Endodermal cell (in vitro differentiated cells): Measurements from ENCODE around the gene IGSF21. TPM values are rescaled to one million over a fixed set of nuclear protein-coding genes. Genes with fewer than 3 reads are reported as not detected.
A peak's percentile ranks its signal among the peaks of the same experiment; 100 is the strongest.
"Not testable (repeated sequence)": the region's sequence is repeated elsewhere in the genome, so short reads cannot be mapped to it uniquely, and the experiment has no call there.

Source experiments
- DNase-seq: peaks from one replicate; pipeline ENCODE4 v3.0.0-alpha.2; 2017
- H3K27ac ChIP-seq: 2 replicates; pipeline ENCODE4 v1.5.1; 2013; ENCODE audit warnings: mild to moderate bottlenecking, low read depth, low read length, moderate library complexity
- H3K27me3 ChIP-seq: 2 replicates; pipeline ENCODE4 v1.6.1; 2013; ENCODE audit warnings: mild to moderate bottlenecking, low read length, moderate library complexity; ENCODE audit not compliant: insufficient read depth, control insufficient read depth, poor library complexity, severe bottlenecking
- H3K36me3 ChIP-seq: 2 replicates; pipeline ENCODE4 v1.7.0; 2013; ENCODE audit warnings: mild to moderate bottlenecking, low read length, moderate library complexity; ENCODE audit not compliant: control insufficient read depth, insufficient read depth
- H3K4me1 ChIP-seq: one replicate; pipeline ENCODE4 v1.7.0; 2013; ENCODE audit warnings: low read length; ENCODE audit not compliant: control insufficient read depth, insufficient read depth
- H3K4me3 ChIP-seq: 2 replicates; pipeline ENCODE4 v1.5.1; 2013; ENCODE audit warnings: mild to moderate bottlenecking, low read length, moderate library complexity
- H3K9ac ChIP-seq: 2 replicates; pipeline ENCODE4 v1.6.1; 2013; ENCODE audit warnings: mild to moderate bottlenecking, low read length, moderate library complexity; ENCODE audit not compliant: poor library complexity, severe bottlenecking; ENCODE audit errors: extremely low read depth
- H3K9me3 ChIP-seq: 2 replicates; pipeline ENCODE4 v1.6.1; 2013; ENCODE audit warnings: mild to moderate bottlenecking, low read length, moderate library complexity; ENCODE audit not compliant: control insufficient read depth
- H3K27ac Mint-ChIP-seq: 2 replicates; pipeline ENCODE4 v1.8.0; 2020; ENCODE audit warnings: mixed read lengths
- H3K27me3 Mint-ChIP-seq: 2 replicates; pipeline ENCODE4 v1.8.0; 2021; ENCODE audit warnings: mild to moderate bottlenecking, mixed read lengths; ENCODE audit not compliant: insufficient read depth
- H3K36me3 Mint-ChIP-seq: 2 replicates; pipeline ENCODE4 v1.8.0; 2020; ENCODE audit warnings: low read depth, mixed read lengths
- H3K4me1 Mint-ChIP-seq: 2 replicates; pipeline ENCODE4 v1.8.0; 2020; ENCODE audit warnings: mixed read lengths
- H3K4me3 Mint-ChIP-seq: 2 replicates; pipeline ENCODE4 v1.8.0; 2020; ENCODE audit warnings: mild to moderate bottlenecking, moderate library complexity, mixed read lengths
- H3K9me3 Mint-ChIP-seq: 2 replicates; pipeline ENCODE4 v1.8.0; 2020; ENCODE audit warnings: mild to moderate bottlenecking, mixed read lengths
- WGBS, 2 experiments: methylation state at CpG; one replicate each; pipeline versions ENCODE4 v1.1.5 to v1.1.7; 2013; ENCODE audit warnings: missing lambda C conversion rate in 2 of 2, mixed read lengths in 1 of 2; ENCODE audit not compliant: insufficient coverage in 1 of 2, insufficient read length in 1 of 2; 5-methylcytosine and 5-hydroxymethylcytosine counted together
- total RNA-seq, 2 donors: library from RNA; stranded (reverse); fragmentation: NEBNext Ultra II Directional in 1 of 2; extraction: Animal tissue kit (Norgen Biotek cat#: 25700) in 1 of 2; gene quantifications; 2 replicates in 1 of 2; 3 replicates in 1 of 2; pipeline ENCODE4 v1.2.1, GENCODE V29; 2021
- TF ChIP-seq, protein P1 (sequence below): fragments of 200-600 bp; sonication (generic); conservative IDR thresholded peaks from 2 replicates; pipeline ENCODE4 v1.5.0; 2021; ENCODE audit warnings: antibody characterized with exemption, mild to moderate bottlenecking

The IGSF21 gene
- total RNA-seq, 2 donors from 2014 or later = 1.3 to 1.7 TPM

DNA sequence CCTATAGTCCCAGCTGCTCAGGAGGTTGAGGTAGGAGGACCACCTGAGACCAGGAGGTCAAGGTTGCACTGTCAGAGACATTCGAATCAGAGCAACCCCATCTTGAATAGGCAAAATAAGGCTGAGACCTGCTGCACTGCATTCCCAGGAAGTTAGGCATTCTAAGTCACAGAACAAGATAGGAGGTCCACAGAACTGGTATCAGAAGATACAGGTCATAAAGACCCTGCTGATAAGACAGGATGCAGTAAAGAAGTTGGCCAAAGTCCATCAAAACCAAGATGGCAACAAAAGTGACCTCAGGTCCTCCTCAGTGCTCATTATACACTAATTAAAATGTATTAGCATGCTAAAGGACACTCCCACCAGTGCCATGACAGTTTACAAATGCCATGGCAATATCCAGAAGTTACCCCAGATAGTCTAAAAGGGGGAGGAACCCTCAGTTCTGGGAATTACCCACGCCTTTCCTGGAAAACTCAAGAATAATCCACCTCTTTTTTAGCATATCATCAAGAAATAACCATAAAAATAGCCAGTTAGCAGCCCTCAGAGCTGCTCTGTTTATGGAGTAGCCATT is 307.9 kb downstream of the IGSF21 start:
- H3K4me3 ChIP-seq = no peak overlapping the region
- WGBS, 2 experiments = 93 to 100% methylated on average over 2 of the region's 2 CpGs
- no peak overlapping the region for H3K27ac ChIP-seq
- no peaks in the 10 kb centered on the region for H3K36me3 ChIP-seq
- DNase-seq = no peak
- H3K9ac ChIP-seq = no peak overlapping the region
- H3K9me3 Mint-ChIP-seq = peaks cover 28% of the 10 kb centered on the region
- H3K27me3 Mint-ChIP-seq = peaks cover 6% of the 10 kb centered on the region
- H3K9me3 ChIP-seq = peaks cover 22% of the 10 kb centered on the region
- TF ChIP-seq, protein P1, sequence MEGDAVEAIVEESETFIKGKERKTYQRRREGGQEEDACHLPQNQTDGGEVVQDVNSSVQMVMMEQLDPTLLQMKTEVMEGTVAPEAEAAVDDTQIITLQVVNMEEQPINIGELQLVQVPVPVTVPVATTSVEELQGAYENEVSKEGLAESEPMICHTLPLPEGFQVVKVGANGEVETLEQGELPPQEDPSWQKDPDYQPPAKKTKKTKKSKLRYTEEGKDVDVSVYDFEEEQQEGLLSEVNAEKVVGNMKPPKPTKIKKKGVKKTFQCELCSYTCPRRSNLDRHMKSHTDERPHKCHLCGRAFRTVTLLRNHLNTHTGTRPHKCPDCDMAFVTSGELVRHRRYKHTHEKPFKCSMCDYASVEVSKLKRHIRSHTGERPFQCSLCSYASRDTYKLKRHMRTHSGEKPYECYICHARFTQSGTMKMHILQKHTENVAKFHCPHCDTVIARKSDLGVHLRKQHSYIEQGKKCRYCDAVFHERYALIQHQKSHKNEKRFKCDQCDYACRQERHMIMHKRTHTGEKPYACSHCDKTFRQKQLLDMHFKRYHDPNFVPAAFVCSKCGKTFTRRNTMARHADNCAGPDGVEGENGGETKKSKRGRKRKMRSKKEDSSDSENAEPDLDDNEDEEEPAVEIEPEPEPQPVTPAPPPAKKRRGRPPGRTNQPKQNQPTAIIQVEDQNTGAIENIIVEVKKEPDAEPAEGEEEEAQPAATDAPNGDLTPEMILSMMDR = no peak
- H3K27ac Mint-ChIP-seq = no peak overlapping the region
- no peaks in the 10 kb centered on the region for H3K27me3 ChIP-seq
- peaks cover 44% of the 10 kb centered on the region for H3K4me1 Mint-ChIP-seq
- H3K4me3 Mint-ChIP-seq = no peak overlapping the region
- peaks cover 9% of the 10 kb centered on the region for H3K36me3 Mint-ChIP-seq
- H3K4me1 ChIP-seq = peaks cover 10% of the 10 kb centered on the region

DNA sequence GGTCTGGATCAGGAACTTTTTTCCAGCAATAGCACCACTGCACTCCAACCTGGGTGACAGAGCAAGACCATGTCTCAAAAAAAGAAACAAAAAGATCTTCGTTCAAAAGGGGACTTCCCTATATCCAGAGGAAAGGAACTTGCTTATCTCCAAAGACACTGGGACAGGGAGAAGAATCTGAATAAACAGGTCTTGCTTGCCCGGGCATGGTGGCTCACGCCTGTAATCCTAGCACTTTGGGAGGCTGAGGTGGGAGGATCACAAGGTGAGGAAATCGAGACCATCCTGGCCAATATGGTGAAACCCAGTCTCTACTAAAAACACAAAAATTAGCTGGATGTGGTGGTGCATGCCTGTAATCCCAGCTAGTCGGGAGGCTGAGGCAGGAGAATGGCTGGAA is 308.5 kb downstream of the IGSF21 start:
- Mint-ChIP-seq H3K4me1 (peaks cover 44% of the 10 kb centered on the region), H3K27ac (peak overlapping the region; percentile 35), H3K9me3 (peaks cover 24% of the 10 kb centered on the region)
- not testable (repeated sequence) for H3K27ac ChIP-seq, H3K36me3 Mint-ChIP-seq, H3K36me3 ChIP-seq, H3K27me3 ChIP-seq, H3K4me3 ChIP-seq, H3K4me3 Mint-ChIP-seq, H3K4me1 ChIP-seq, H3K27me3 Mint-ChIP-seq, H3K9ac ChIP-seq, DNase-seq
- WGBS, 2 experiments = 96 to 100% methylated on average over 4 to 5 of the region's 5 CpGs
- H3K9me3 ChIP-seq = peaks cover 20% of the 10 kb centered on the region

DNA sequence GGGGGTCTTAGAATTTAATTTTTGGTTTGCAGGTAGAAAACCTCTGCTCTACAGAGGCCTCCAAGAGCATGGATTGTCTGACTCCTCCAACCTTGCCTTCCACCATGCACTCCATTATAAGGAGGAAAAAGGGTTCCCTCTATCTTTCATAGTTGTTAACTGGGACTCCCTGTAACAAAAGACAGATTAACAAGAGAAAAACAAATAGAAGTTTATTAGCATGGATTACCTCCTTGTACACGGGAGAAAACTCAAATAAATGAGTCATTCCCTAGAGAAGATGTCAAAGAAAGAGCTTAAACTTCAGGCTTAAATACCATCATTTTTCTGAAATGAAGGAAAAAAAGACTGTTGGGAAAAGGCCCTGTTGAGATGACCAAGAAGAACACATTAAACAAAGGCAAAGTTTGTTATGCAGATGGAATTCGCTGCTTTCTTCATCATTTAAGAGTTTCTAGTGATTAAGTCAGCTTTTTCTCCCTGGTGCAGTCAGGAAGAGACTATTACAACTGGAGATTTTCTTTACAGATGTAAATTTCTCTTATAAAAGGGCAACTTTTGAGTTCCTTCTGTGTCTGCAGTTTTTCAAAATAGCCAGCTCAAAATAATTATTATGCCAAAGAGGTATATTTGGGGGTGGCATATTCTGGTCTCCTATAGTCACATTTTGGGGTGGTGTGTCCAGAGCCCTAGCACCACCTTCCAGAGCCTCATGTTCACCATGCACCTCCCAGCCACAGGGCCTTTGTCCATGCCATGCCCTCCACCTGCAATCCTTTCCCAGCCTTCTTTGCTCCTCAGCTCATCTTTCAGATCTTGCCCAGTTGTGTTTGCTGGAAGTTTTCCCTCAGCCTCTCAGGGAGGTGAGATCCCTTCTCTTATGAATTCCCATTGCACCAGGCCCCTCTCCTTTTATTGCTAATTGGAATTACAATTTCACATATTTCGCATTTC is 310.0 kb downstream of the IGSF21 start:
- TF ChIP-seq, protein P1 = no peak
- Histone ChIP-seq H3K4me3 (no peak overlapping the region), H3K4me1 (peaks cover 10% of the 10 kb centered on the region), H3K27ac (no peak overlapping the region), H3K36me3 (no peaks in the 10 kb centered on the region), H3K9ac (no peak overlapping the region), H3K9me3 (peaks cover 5% of the 10 kb centered on the region), H3K27me3 (no peaks in the 10 kb centered on the region)
- peak overlapping the region; percentile 77 for H3K27ac Mint-ChIP-seq
- H3K4me3 Mint-ChIP-seq = no peak overlapping the region
- no peak for DNase-seq
- peaks cover 11% of the 10 kb centered on the region for H3K9me3 Mint-ChIP-seq
- H3K27me3 Mint-ChIP-seq = peaks cover 6% of the 10 kb centered on the region
- peaks cover 44% of the 10 kb centered on the region for H3K4me1 Mint-ChIP-seq
- H3K36me3 Mint-ChIP-seq = no peaks in the 10 kb centered on the region
- 60 to 64% methylated on average over 1 to 3 of the region's 3 CpGs for WGBS, 2 experiments
